Measurements from ENCODE around the gene TEX14. TPM values are rescaled to one million over a fixed set of nuclear protein-coding genes. Genes with fewer than 3 reads are reported as not detected.
"Not testable (repeated sequence)": the region's sequence is repeated elsewhere in the genome, so short reads cannot be mapped to it uniquely, and the experiment has no call there.

TEX14 gene
- total and polyA plus RNA-seq, 2 experiments from 2014 or later: 0.15 TPM; not detected in 1

DNA sequence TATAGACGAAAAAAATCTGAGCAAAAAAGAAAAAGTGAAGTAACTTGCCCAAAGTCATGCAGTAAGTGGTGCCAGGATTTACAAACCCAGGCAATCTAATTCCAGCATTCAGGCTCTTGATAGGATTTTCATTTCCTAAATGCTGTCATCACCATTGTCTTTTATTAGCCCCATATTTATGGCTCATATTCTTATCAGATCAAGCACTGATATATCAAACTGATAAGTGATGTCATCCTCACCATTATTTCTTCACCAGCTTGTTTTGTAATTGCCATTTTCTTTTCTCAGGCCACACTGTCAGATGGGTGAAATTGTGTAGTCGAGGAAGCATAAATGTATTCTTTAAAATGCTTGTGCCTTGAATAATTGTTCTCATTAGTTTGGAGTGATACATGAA lies 1.9 kb upstream of the TEX14 start:
- Histone ChIP-seq H3K27ac (no peak overlapping the region), H3K27me3 (replicated peaks; ENCODE audit: insufficient read depth) (no peaks in the 10 kb centered on the region), H3K9me2 (ENCODE audit: insufficient read depth) (no peaks in the 10 kb centered on the region), H3K9ac (0 out of 2 replicates have a peak overlapping the region, but pooled peaks have one; percentile 78), H3K79me2 (ENCODE audit: insufficient read depth) (0 out of 2 replicates have a peak, but pooled peaks cover 12% of the 10 kb centered on the region), H3K9me3 (ENCODE audit: low read depth) (no peaks in the 10 kb centered on the region), H3K4me1 (ENCODE audit: insufficient read depth) (0 out of 2 replicates have a peak, but pooled peaks cover 6% of the 10 kb centered on the region), H2AFZ (no peak overlapping the region), H4K20me1 (ENCODE audit: insufficient read depth) (no peaks in the 10 kb centered on the region), H3K36me3 (ENCODE audit: low read depth) (no peaks in the 10 kb centered on the region), H3K4me2 (ENCODE audit: unreplicated experiment) (peak overlapping the region; percentile 77), H3F3A (ENCODE audit: insufficient read depth) (no peaks in the 10 kb centered on the region), H3K4me3 (peak overlapping the region; percentile 82)
- DNase-seq: no peak
- TF ChIP-seq EZH2phosphoT487 (IDR thresholded peaks at IDR 0.05; ENCODE audit: insufficient read depth, low read depth) (no peak), EZH2 (IDR thresholded peaks at IDR 0.05; ENCODE audit: insufficient read depth, poor library complexity, severe bottlenecking) (no peak)
- in situ Hi-C loops (cut with MboI): no loop called here
- 53 to 63% methylated on average over 2 of the region's 2 CpGs for WGBS, 2 experiments (ENCODE audit: low coverage in 1 of 2, low lambda C conversion rate in 2 of 2, missing lambda C conversion rate in 2 of 2)

DNA sequence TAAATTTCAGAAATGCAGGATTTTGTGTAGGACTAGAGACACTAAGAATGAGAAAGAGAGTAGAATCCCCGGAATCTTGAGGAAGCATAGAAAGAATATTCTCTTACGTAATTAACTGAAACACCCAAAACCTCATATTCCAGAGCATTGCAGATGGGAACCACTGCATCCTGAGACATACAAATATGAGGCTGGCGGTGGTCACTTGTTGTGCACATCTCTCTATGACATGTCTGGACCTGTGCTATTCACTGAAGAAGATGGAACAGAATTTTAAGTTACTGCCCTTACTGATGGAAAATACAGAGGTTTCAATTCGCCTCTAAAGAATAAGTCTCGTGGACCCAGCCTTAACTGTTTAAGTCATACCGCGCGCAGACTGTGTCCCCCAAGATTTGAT lies 1.4 kb upstream of the TEX14 start:
- no peaks in the 10 kb centered on the region for H4K20me1 ChIP-seq (ENCODE audit: insufficient read depth)
- DNase-seq: peak; percentile 36
- H3K4me2 ChIP-seq (ENCODE audit: unreplicated experiment): peak overlapping the region; percentile 77
- peak overlapping the region; percentile 82 for H3K4me3 ChIP-seq
- no peaks in the 10 kb centered on the region for H3K36me3 ChIP-seq (ENCODE audit: low read depth)
- H2AFZ ChIP-seq: peak overlapping the region; percentile 99
- H3K79me2 ChIP-seq (ENCODE audit: insufficient read depth): 0 out of 2 replicates have a peak, but pooled peaks cover 12% of the 10 kb centered on the region
- H3K9me3 ChIP-seq (ENCODE audit: low read depth): no peaks in the 10 kb centered on the region
- in situ Hi-C loops (cut with MboI): no loop called here
- no peaks in the 10 kb centered on the region for H3K27me3 ChIP-seq (replicated peaks; ENCODE audit: insufficient read depth)
- H3F3A ChIP-seq (ENCODE audit: insufficient read depth): no peaks in the 10 kb centered on the region
- H3K9ac ChIP-seq: peak overlapping the region; percentile 78
- no peaks in the 10 kb centered on the region for H3K9me2 ChIP-seq (ENCODE audit: insufficient read depth)
- peak overlapping the region; percentile 53 for H3K27ac ChIP-seq
- H3K4me1 ChIP-seq (ENCODE audit: insufficient read depth): 0 out of 2 replicates have a peak, but pooled peaks cover 6% of the 10 kb centered on the region
- TF ChIP-seq EZH2phosphoT487 (IDR thresholded peaks at IDR 0.05; ENCODE audit: insufficient read depth, low read depth): no peak
- no peak for TF ChIP-seq EZH2 (IDR thresholded peaks at IDR 0.05; ENCODE audit: insufficient read depth, poor library complexity, severe bottlenecking)
- 61 to 64% methylated on average over 8 of the region's 8 CpGs for WGBS, 2 experiments (ENCODE audit: low coverage in 1 of 2, low lambda C conversion rate in 2 of 2, missing lambda C conversion rate in 2 of 2)

DNA sequence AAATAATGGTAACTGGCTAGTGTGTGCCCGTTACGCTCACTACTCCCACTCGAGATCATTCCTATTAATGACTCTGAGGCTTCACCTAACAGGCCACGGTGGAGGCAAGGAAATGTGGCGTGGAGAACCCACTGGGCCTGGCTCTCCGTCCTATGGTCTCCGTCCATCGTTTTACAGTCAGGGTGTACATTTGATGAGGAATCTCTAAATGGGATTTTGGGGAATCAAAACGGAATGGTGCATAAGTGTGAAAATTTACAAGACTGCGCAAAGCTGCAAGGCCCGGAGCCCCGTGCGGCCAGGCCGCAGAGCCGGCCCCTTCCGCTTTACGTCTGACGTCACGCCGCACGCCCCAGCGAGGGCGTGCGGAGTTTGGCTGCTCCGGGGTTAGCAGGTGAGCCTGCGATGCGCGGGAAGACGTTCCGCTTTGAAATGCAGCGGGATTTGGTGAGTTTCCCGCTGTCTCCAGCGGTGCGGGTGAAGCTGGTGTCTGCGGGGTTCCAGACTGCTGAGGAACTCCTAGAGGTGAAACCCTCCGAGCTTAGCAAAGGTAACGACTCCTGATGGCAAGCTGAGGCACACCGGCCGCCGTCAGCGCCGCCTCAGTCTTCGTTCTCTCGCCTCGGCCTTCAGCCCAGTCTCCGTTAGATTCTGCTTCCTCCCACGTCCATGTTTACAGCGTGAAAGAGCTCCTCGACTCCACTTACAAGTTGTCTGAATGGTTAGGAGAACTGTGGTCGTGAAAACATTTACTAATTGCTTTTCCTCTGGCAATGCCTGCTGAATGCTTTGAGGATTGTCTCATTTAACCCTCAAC lies 602 bp upstream of the TEX14 start, which contains the start of gene RAD51C:
TSS of gene RAD51C (plus strand) at position 364 of the 817 bp plus-strand sequence. CDS start at position 406, 42 bp downstream.
- 9 to 10% methylated on average over 48 to 49 of the region's 50 CpGs for WGBS, 2 experiments (ENCODE audit: low coverage in 1 of 2, low lambda C conversion rate in 2 of 2, missing lambda C conversion rate in 2 of 2)
- Histone ChIP-seq H3K4me3 (peak within 1 kb of the TSS; percentile 82), H3K79me2 (ENCODE audit: insufficient read depth) (0 out of 2 replicates have a peak, but pooled peaks cover 12% of the 10 kb centered on the region), H2AFZ (peak within 1 kb of the TSS; percentile 99), H3F3A (ENCODE audit: insufficient read depth) (no peaks in the 10 kb centered on the region), H3K9me2 (ENCODE audit: insufficient read depth) (no peaks in the 10 kb centered on the region), H3K36me3 (ENCODE audit: low read depth) (no peaks in the 10 kb centered on the region), H3K9me3 (ENCODE audit: low read depth) (no peaks in the 10 kb centered on the region), H3K27me3 (replicated peaks; ENCODE audit: insufficient read depth) (no peaks in the 10 kb centered on the region), H3K9ac (peak within 1 kb of the TSS; percentile 78), H3K4me2 (ENCODE audit: unreplicated experiment) (peak within 1 kb of the TSS; percentile 77), H3K4me1 (ENCODE audit: insufficient read depth) (0 out of 2 replicates have a peak, but pooled peaks cover 6% of the 10 kb centered on the region), H3K27ac (peak within 1 kb of the TSS; percentile 53), H4K20me1 (ENCODE audit: insufficient read depth) (no peaks in the 10 kb centered on the region)
- TF ChIP-seq EZH2 (IDR thresholded peaks at IDR 0.05; ENCODE audit: insufficient read depth, poor library complexity, severe bottlenecking) (no peak), EZH2phosphoT487 (IDR thresholded peaks at IDR 0.05; ENCODE audit: insufficient read depth, low read depth) (no peak)
- in situ Hi-C loops (cut with MboI): no loop called here
- peak; percentile 91 for DNase-seq

DNA sequence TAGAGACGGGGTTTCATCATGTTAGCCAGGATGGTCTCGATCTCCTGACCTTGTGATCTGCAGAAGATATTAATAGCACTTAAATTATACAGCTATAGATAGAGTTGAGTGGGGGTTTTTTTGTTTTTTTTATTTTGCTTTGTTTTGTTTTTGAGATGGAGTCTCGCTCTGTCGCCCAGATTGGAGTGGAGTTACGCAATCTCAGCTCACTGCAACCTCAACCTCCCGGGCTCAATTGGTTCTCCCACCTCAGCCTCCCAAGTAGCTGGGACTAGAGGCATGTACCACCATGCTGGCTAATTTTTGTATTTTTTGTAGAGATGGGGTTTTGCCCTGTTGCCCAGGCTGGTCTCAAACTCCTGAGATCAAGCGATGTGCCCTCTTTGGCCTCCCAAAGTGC lies 1.8 kb downstream of the TEX14 start:
- H3K4me1 ChIP-seq (ENCODE audit: insufficient read depth); in situ Hi-C loops (cut with MboI); H3K27ac ChIP-seq; H3K9me3 ChIP-seq (ENCODE audit: low read depth); H3K9me2 ChIP-seq (ENCODE audit: insufficient read depth); H3K4me2 ChIP-seq (ENCODE audit: unreplicated experiment); H4K20me1 ChIP-seq (ENCODE audit: insufficient read depth); H3K9ac ChIP-seq; H3K27me3 ChIP-seq (replicated peaks; ENCODE audit: insufficient read depth); H3K4me3 ChIP-seq; H2AFZ ChIP-seq; H3K79me2 ChIP-seq (ENCODE audit: insufficient read depth); H3K36me3 ChIP-seq (ENCODE audit: low read depth); DNase-seq; H3F3A ChIP-seq (ENCODE audit: insufficient read depth): not testable (repeated sequence)
- 90 to 92% methylated on average over 7 of the region's 7 CpGs for WGBS, 2 experiments (ENCODE audit: low coverage in 1 of 2, low lambda C conversion rate in 2 of 2, missing lambda C conversion rate in 2 of 2)

Data from GM23248 (cell line).